Cardiac fibroblast (primary cell): Measurements from ENCODE around the gene ENOX1.
A peak's percentile ranks its signal among the peaks of the same experiment; 100 is the strongest.

Source experiments
- DNase-seq, 2 donors: peaks; one replicate each; pipeline versions ENCODE4 v3.0.0 to v3.0.0-alpha.2; 2010; ENCODE audit warnings: low read depth in 2 of 2
- H3K4me3 ChIP-seq, 2 donors: replicated peaks in 1 of 2; 1 replicate in 1 of 2; 2 replicates in 1 of 2; pipeline ENCODE4 v1.5.1; 2011; ENCODE audit warnings: low read depth in 2 of 2, low read length in 2 of 2, mild to moderate bottlenecking in 2 of 2, moderate library complexity in 1 of 2
- TF ChIP-seq, protein P1 (sequence below): IDR thresholded peaks from one replicate; pipeline ENCODE4 v1.5.1; 2011; ENCODE audit warnings: low read depth, mild to moderate bottlenecking, low read length, inconsistent platforms

The ENOX1 gene

DNA sequence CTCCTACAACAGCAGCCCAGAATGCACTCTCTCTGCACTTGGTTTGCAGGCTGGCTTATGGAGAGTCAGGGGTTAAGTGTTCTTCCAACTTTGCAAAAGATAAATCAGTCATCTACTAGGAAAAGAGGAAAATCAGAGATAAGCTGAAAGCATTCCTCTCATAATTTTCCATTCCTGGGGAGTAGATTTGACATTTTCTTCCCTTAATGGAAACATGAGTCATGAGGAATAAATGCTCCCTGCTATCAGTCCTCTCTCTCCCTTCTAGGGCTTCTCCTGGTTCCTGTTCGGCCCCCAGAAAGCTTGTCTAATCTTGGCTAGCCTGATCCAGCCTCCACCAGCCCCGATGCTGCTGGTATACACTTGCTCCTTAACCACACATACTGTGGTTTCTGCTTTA, 28.4 kb upstream of the ENOX1 start:
- peak; percentile 47 to 92 for DNase-seq
- TF ChIP-seq, protein P1, sequence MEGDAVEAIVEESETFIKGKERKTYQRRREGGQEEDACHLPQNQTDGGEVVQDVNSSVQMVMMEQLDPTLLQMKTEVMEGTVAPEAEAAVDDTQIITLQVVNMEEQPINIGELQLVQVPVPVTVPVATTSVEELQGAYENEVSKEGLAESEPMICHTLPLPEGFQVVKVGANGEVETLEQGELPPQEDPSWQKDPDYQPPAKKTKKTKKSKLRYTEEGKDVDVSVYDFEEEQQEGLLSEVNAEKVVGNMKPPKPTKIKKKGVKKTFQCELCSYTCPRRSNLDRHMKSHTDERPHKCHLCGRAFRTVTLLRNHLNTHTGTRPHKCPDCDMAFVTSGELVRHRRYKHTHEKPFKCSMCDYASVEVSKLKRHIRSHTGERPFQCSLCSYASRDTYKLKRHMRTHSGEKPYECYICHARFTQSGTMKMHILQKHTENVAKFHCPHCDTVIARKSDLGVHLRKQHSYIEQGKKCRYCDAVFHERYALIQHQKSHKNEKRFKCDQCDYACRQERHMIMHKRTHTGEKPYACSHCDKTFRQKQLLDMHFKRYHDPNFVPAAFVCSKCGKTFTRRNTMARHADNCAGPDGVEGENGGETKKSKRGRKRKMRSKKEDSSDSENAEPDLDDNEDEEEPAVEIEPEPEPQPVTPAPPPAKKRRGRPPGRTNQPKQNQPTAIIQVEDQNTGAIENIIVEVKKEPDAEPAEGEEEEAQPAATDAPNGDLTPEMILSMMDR, result no peak
- no peak overlapping the region for H3K4me3 ChIP-seq

DNA sequence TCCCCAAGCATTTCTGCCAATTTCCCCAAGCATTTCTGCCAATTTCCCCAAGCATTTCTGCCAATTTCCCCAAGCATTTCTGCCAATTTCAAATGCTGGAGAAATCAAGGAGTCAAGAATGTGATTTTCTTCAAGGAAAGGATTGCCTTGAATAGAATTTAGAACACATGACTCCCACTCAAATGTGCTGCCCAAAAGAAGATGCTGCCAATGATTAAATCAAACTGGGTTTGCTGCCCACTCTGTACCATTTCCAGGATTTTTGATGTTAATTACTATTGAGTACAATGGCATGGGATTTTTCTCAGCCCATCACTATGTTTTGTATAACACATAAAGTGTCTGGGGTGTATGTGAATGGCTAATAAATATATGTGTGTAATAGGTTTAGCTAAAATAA, 21.9 kb upstream of the ENOX1 start:
- no peak overlapping the region for H3K4me3 ChIP-seq
- TF ChIP-seq, protein P1, result no peak
- no peak for DNase-seq

DNA sequence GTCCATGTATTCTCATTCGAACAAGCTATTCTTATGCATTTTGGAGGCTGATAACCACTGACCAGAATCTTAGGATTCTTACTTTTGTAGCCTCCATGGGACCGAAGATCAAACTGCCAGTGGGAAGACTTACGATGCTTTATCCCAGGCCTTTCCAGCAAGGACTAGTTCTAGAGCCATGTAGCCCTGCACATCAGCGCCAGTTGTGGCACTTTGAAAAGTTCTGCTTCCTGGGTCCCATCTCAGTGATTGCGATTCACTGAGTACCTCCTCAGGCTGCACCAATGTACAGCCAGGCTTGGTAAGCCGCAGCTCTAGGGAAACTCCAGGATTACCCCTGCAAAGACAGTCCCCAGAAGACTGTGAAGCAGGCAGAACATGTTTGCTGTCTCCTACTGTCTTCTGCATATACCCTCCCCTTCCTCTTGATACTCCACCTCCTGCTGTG, 18.9 kb upstream of the ENOX1 start:
- no peak overlapping the region for H3K4me3 ChIP-seq
- TF ChIP-seq, protein P1, result no peak
- DNase-seq, result peak in 1 of 2 donors; percentile 41

GRCh38 chr13:43805071-43805468, 18.3 kb upstream of the ENOX1 start:
- peak overlapping the region in 1 of 2 donors; percentile 43 for H3K4me3 ChIP-seq
- TF ChIP-seq, protein P1, result no peak
- DNase-seq, result peak; percentile 51 to 99

DNA sequence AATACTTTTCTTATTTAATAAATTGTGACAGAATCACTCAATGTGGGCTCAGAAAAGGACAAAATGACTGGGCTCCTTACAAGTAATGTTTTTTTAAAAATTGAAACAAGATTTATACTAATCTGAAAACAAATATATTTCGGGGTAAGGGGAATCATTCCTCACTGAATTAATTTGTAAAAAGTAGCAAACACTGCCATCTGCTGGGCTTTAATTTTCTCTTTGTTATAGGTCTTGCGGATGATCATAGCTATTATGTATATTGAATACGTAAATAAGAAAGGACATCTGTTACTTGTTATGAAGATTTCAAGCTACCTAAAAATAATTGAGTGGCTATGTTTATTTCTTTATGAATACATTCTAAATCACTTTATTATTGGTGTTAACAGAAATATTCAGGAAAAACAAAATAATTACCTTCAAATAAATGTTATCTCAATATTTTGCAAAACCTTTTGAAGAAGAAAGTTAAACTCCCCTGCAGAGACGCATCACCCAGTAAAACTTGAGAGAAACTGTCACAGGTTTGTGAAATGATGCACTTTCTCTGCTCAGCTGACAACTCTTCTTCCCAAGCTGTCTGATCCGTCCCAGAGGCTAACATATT, 17.8 kb upstream of the ENOX1 start:
- TF ChIP-seq, protein P1, result no peak
- DNase-seq, result peak; percentile 82 to 91
- H3K4me3 ChIP-seq, result peak overlapping the region in 1 of 2 donors; percentile 43

GRCh38 chr13:43802511-43802910, 15.7 kb upstream of the ENOX1 start:
- TF ChIP-seq, protein P1, result no peak
- H3K4me3 ChIP-seq, result no peak overlapping the region
- DNase-seq, result no peak

DNA sequence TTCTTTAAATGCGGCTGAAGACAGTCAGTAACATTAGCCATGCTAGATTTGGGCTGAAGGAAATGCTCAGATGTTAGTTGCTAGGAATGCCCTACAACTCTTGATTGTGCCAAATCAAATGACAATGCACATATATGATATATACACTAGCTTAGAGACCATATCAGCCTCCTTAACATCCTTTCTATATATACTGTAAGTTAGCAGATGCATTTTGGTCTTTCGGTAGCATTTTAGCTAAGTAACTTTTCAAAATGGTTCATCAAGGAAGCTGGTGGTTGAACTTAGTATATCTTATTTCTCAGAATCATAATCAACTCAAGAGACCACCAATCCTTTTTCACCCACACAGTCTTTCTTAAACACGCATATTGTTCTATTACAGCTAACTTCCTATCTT, 14.1 kb upstream of the ENOX1 start:
- no peak for DNase-seq
- TF ChIP-seq, protein P1, result no peak
- no peak overlapping the region for H3K4me3 ChIP-seq
